ENCODE measurements around the gene NLK. TPM values are rescaled to one million over a fixed set of nuclear protein-coding genes. Genes with fewer than 3 reads are reported as not detected.
A peak's percentile ranks its signal among the peaks of the same experiment; 100 is the strongest.

The NLK gene
- total RNA-seq, 1 experiment from 2014 or later = 28.0 TPM

DNA sequence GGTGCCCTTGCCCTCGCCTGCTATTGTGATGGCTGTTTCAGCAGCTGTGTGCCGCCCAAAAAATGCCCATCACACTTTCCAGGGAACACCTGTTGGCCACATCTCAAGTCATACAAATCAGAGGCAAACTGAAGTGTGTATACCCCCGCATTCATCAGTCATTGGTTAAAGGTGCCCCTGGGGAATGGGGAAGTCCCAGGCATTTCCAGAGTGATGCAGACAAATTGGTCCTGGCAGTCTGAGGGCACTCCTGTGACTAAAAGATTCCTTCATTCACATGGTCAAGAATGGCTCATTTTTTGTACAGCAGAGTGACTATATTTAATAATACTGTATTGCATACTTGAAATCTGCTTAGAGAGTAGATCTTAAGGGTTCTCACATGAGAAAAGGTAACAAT, 173.6 kb downstream of the NLK start:
- CTCF ChIA-PET = interaction anchor here (0.6 to 1.3 kb wide), 2 partner anchors 36 to 411 kb away, joined by 3 read pairs; no protein-coding TSS in a partner anchor
- ATAC-seq (no peak), DNase-seq (ENCODE audit: low read depth, low spot score) (no peak)
- intact Hi-C loops (cut with micrococcal nuclease; ENCODE audit: unreplicated experiment) (no loop called here), in situ Hi-C loops (cut with HindIII; ENCODE audit: low pct_unique_long_range_greater_than_20kb, low sequenced_read_pairs) (no loop called here)
- no peaks in the 10 kb centered on the region for H3K36me3 ChIP-seq (ENCODE audit: control insufficient read depth, insufficient read depth, low read length)
- no peaks in the 10 kb centered on the region for H3K4me1 ChIP-seq (ENCODE audit: control insufficient read depth, insufficient read depth, low read length)
- no TSS peak for BruUV-seq (replicated peaks)
- H3K4me3 ChIP-seq (ENCODE audit: low read depth in 2 of 2, low read length in 2 of 2) = no peak overlapping the region
- POLR2A ChIA-PET = interaction anchor here (0.5 to 0.7 kb wide), 3 partner anchors 15 to 413 kb away, joined by 4 to 7 read pairs (median 4); no protein-coding TSS in a partner anchor
- no peaks in the 10 kb centered on the region for H3K9me3 ChIP-seq (ENCODE audit: control insufficient read depth, insufficient read depth, low read depth, low read length)
- TF ChIP-seq TCF7L2 (IDR thresholded peaks at IDR 0.05; ENCODE audit: low read depth, low read length) (no peak), POLR2AphosphoS5 (IDR thresholded peaks at IDR 0.05; ENCODE audit: low read depth, low read length) (no peak), SIN3A (IDR thresholded peaks at IDR 0.05; ENCODE audit: borderline replicate concordance, insufficient read depth, low read depth, low read length) (no peak)
- TF ChIP-seq, protein P1, sequence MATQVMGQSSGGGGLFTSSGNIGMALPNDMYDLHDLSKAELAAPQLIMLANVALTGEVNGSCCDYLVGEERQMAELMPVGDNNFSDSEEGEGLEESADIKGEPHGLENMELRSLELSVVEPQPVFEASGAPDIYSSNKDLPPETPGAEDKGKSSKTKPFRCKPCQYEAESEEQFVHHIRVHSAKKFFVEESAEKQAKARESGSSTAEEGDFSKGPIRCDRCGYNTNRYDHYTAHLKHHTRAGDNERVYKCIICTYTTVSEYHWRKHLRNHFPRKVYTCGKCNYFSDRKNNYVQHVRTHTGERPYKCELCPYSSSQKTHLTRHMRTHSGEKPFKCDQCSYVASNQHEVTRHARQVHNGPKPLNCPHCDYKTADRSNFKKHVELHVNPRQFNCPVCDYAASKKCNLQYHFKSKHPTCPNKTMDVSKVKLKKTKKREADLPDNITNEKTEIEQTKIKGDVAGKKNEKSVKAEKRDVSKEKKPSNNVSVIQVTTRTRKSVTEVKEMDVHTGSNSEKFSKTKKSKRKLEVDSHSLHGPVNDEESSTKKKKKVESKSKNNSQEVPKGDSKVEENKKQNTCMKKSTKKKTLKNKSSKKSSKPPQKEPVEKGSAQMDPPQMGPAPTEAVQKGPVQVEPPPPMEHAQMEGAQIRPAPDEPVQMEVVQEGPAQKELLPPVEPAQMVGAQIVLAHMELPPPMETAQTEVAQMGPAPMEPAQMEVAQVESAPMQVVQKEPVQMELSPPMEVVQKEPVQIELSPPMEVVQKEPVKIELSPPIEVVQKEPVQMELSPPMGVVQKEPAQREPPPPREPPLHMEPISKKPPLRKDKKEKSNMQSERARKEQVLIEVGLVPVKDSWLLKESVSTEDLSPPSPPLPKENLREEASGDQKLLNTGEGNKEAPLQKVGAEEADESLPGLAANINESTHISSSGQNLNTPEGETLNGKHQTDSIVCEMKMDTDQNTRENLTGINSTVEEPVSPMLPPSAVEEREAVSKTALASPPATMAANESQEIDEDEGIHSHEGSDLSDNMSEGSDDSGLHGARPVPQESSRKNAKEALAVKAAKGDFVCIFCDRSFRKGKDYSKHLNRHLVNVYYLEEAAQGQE (IDR thresholded peaks at IDR 0.05; ENCODE audit: insufficient read depth in 1 of 2, low read depth in 2 of 2, low read length in 1 of 2) = no peak
- TF ChIP-seq, protein P2, sequence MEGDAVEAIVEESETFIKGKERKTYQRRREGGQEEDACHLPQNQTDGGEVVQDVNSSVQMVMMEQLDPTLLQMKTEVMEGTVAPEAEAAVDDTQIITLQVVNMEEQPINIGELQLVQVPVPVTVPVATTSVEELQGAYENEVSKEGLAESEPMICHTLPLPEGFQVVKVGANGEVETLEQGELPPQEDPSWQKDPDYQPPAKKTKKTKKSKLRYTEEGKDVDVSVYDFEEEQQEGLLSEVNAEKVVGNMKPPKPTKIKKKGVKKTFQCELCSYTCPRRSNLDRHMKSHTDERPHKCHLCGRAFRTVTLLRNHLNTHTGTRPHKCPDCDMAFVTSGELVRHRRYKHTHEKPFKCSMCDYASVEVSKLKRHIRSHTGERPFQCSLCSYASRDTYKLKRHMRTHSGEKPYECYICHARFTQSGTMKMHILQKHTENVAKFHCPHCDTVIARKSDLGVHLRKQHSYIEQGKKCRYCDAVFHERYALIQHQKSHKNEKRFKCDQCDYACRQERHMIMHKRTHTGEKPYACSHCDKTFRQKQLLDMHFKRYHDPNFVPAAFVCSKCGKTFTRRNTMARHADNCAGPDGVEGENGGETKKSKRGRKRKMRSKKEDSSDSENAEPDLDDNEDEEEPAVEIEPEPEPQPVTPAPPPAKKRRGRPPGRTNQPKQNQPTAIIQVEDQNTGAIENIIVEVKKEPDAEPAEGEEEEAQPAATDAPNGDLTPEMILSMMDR (IDR thresholded peaks at IDR 0.05) = no peak
- no peak overlapping the region for H3K27ac ChIP-seq (ENCODE audit: low read length)
- H3K27me3 ChIP-seq (ENCODE audit: control insufficient read depth, insufficient read depth, low read length) = no peaks in the 10 kb centered on the region

DNA sequence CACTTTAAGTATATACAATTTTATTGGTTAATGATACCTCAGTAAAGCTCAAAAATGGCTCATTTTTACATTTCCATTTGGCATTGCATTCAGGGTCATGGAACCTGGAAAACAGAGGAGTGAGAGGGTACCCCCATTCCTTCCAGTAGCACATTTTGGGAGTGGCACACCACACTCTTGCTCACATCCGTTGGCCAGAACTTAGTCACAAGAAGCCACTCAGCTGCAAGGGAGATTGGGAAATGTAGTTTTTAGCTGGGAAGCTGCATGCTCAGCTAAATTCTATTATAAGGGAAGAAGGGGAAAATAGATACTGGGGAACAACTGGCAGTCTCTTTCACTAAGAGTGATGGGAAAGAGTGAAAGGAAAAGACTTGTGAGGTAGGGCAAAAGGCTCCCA, 174.1 kb downstream of the NLK start:
- DNase-seq (ENCODE audit: low read depth, low spot score) = no peak
- TF ChIP-seq POLR2AphosphoS5 (IDR thresholded peaks at IDR 0.05; ENCODE audit: low read depth, low read length) (no peak), SIN3A (IDR thresholded peaks at IDR 0.05; ENCODE audit: borderline replicate concordance, insufficient read depth, low read depth, low read length) (no peak), TCF7L2 (IDR thresholded peaks at IDR 0.05; ENCODE audit: low read depth, low read length) (no peak)
- TF ChIP-seq, protein P2 (IDR thresholded peaks at IDR 0.05) = no peak
- TF ChIP-seq, protein P1 (IDR thresholded peaks at IDR 0.05; ENCODE audit: insufficient read depth in 1 of 2, low read depth in 2 of 2, low read length in 1 of 2) = no peak
- Histone ChIP-seq H3K4me1 (ENCODE audit: control insufficient read depth, insufficient read depth, low read length) (no peaks in the 10 kb centered on the region), H3K27ac (ENCODE audit: low read length) (no peak overlapping the region), H3K4me3 (ENCODE audit: low read depth in 2 of 2, low read length in 2 of 2) (no peak overlapping the region), H3K36me3 (ENCODE audit: control insufficient read depth, insufficient read depth, low read length) (no peaks in the 10 kb centered on the region), H3K27me3 (ENCODE audit: control insufficient read depth, insufficient read depth, low read length) (no peaks in the 10 kb centered on the region), H3K9me3 (ENCODE audit: control insufficient read depth, insufficient read depth, low read depth, low read length) (no peaks in the 10 kb centered on the region)
- intact Hi-C loops (cut with micrococcal nuclease; ENCODE audit: unreplicated experiment) = no loop called here
- CTCF ChIA-PET = interaction anchor here (0.9 to 1.3 kb wide), 2 partner anchors 35 to 323 kb away, joined by 3 to 4 read pairs; partner anchors contain the start of gene LYRM9
- peak; percentile 77; the same call in 1 of the 2 replicates for ATAC-seq
- POLR2A ChIA-PET = no interaction called here
- BruUV-seq (replicated peaks) = no TSS peak
- in situ Hi-C loops (cut with HindIII; ENCODE audit: low pct_unique_long_range_greater_than_20kb, low sequenced_read_pairs) = no loop called here
